ENCODE data around the gene GRK1.

DNA sequence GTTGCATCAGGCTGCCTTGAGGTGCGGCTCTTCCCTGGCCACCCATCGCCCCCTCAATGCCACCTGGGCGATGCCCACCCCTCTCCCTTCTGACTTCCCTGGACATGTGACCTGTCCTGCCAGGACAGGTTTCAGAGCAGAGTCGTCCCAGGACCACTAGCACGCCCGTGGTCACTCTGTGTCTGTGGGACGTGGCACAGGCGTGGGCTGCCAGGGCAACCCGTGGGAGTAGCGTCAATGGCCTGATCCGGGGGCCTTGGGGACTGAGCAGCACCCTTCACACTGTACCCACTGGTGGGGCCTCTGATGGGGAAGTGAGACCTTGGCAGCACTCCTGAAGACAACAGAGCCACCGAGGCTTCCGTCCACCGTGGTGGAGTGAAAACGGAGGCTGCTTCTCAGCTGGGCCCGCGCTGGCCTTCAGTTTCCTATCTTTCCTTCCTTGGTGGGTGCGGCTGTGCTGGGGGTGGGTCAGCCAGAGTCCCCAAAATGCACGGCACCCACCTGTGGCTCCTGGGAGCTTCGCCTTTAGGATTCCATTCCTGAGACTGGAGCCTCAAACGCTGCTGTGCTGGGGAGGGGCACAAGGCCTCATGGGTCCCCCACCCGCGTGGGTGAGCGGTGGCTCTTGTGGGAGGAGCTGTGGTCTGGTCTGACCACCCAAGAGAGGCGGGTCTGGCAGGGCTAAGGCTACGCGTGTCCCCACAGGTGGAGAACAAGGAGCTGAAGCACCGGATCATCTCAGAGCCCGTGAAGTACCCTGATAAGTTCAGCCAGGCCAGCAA lies 65.3 kb downstream of the GRK1 start:
- TF ChIP-seq, protein P1, sequence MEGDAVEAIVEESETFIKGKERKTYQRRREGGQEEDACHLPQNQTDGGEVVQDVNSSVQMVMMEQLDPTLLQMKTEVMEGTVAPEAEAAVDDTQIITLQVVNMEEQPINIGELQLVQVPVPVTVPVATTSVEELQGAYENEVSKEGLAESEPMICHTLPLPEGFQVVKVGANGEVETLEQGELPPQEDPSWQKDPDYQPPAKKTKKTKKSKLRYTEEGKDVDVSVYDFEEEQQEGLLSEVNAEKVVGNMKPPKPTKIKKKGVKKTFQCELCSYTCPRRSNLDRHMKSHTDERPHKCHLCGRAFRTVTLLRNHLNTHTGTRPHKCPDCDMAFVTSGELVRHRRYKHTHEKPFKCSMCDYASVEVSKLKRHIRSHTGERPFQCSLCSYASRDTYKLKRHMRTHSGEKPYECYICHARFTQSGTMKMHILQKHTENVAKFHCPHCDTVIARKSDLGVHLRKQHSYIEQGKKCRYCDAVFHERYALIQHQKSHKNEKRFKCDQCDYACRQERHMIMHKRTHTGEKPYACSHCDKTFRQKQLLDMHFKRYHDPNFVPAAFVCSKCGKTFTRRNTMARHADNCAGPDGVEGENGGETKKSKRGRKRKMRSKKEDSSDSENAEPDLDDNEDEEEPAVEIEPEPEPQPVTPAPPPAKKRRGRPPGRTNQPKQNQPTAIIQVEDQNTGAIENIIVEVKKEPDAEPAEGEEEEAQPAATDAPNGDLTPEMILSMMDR (IDR thresholded peaks at IDR 0.05) = no peak
- TF ChIP-seq POLR2A (IDR thresholded peaks at IDR 0.05) (no peak), POLR2AphosphoS5 (IDR thresholded peaks at IDR 0.05) (no peak), EP300 (IDR thresholded peaks at IDR 0.05; ENCODE audit: low read depth) (no peak)
